MM.1S (cell line): Measurements from ENCODE around the gene KRTAP2-2.

Source experiments
- EZH2 ChIP-seq: fragments of 300-600 bp; sonication (generic); optimal IDR thresholded peaks from 2 replicates; pipeline ENCODE3; 2017; ENCODE audit warnings: low read depth, mild to moderate bottlenecking, antibody characterized with exemption, low read length, mixed read lengths
- TF ChIP-seq, protein P1 (sequence below): fragments of 300-600 bp; sonication (generic); IDR thresholded peaks from 2 replicates; pipeline ENCODE4 v1.5.1; 2016; ENCODE audit warnings: antibody characterized with exemption, low read length, mixed read lengths

DNA sequence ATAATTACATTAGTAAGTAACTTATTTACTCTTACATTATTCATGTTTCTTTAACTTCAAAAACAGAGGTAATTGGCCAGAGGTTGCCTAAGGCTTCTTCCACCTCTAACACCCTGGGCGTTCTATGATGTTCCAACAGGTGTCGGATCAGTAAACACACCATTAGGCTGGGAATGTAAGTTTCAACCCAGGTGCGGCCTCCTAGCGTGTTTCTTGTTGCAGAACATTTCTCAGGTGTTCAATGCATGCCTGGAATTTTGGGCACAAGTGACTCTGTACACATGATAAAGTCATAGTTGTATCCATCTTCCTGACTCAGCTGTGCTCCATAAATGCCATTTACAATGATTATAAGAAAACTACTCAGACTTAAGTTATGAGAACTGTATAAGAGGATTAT lies 1.0 kb downstream of the KRTAP2-2 start:
- TF ChIP-seq EZH2 = no peak
- TF ChIP-seq, protein P1, sequence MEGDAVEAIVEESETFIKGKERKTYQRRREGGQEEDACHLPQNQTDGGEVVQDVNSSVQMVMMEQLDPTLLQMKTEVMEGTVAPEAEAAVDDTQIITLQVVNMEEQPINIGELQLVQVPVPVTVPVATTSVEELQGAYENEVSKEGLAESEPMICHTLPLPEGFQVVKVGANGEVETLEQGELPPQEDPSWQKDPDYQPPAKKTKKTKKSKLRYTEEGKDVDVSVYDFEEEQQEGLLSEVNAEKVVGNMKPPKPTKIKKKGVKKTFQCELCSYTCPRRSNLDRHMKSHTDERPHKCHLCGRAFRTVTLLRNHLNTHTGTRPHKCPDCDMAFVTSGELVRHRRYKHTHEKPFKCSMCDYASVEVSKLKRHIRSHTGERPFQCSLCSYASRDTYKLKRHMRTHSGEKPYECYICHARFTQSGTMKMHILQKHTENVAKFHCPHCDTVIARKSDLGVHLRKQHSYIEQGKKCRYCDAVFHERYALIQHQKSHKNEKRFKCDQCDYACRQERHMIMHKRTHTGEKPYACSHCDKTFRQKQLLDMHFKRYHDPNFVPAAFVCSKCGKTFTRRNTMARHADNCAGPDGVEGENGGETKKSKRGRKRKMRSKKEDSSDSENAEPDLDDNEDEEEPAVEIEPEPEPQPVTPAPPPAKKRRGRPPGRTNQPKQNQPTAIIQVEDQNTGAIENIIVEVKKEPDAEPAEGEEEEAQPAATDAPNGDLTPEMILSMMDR = no peak
